Dendritic cell treated with granulocyte-macrophage colony-stimulating factor and Interleukin-4, amounts not matched to agents 40 ng/mL and 50 ng/mL, for 4 days (primary cell): ENCODE results near the gene TAS1R2.

Source experiments
- H3K27ac Mint-ChIP-seq: one replicate; pipeline ENCODE4 v1.8.0; 2022; ENCODE audit warnings: mild to moderate bottlenecking, mixed read lengths
- H3K27me3 Mint-ChIP-seq: one replicate; pipeline ENCODE4 v1.8.0; 2022; ENCODE audit warnings: mild to moderate bottlenecking, mixed read lengths
- H3K36me3 Mint-ChIP-seq: one replicate; pipeline ENCODE4 v1.8.0; 2022; ENCODE audit warnings: low read depth, mixed read lengths
- H3K4me1 Mint-ChIP-seq: one replicate; pipeline ENCODE4 v1.8.0; 2022; ENCODE audit warnings: low read depth, mixed read lengths
- H3K4me3 Mint-ChIP-seq: one replicate; pipeline ENCODE4 v1.8.0; 2022; ENCODE audit warnings: mild to moderate bottlenecking, moderate library complexity, mixed read lengths
- H3K9me3 Mint-ChIP-seq: one replicate; pipeline ENCODE4 v1.8.0; 2022; ENCODE audit warnings: mixed read lengths
- intact Hi-C: fragments of 100-400 bp; cut with micrococcal nuclease; formaldehyde crosslinking; loops from one replicate; pipeline ENCODE4 v1.15.0; 2022

TAS1R2 gene

DNA sequence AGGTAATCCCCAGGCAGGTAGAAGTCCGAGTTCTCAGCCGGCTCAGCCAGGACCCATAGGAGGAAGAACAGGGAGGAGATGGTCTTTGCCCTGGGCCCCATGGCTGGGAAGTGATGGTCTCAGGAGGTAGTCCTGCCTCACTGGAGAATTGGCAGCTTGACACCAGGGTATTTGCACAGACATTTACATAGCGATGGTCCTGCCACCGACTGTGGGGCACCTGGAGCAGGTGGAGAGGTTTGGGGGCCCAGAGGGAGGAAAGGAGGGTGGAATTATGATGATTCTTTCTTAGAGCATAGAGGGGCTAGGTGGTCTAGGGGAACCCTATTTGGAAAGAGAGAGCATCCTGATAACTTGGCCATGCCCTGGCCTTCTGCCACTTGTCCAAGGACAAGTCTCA lies at the start of gene TAS1R2:
Gene TAS1R2 (minus strand): TSS at position 101 of the 400 bp plus-strand sequence. CDS start 0 bp downstream, at position 101.
- H3K27me3 Mint-ChIP-seq = peaks cover 8% of the 10 kb centered on the region
- H3K27ac Mint-ChIP-seq = no peak within 1 kb of the TSS
- no peaks in the 10 kb centered on the region for H3K9me3 Mint-ChIP-seq
- no peaks in the 10 kb centered on the region for H3K4me1 Mint-ChIP-seq
- intact Hi-C loops = no loop called here
- no peaks in the 10 kb centered on the region for H3K36me3 Mint-ChIP-seq
- H3K4me3 Mint-ChIP-seq = no peak within 1 kb of the TSS

GRCh38 chr1:18907917-18908845 lies 48.7 kb upstream of the TAS1R2 start:
- Mint-ChIP-seq H3K4me3 (peak overlapping the region; percentile 70), H3K36me3 (peaks cover 42% of the 10 kb centered on the region), H3K27me3 (no peaks in the 10 kb centered on the region), H3K4me1 (peaks cover 50% of the 10 kb centered on the region), H3K9me3 (no peaks in the 10 kb centered on the region), H3K27ac (peak overlapping the region; percentile 78)
- intact Hi-C loops = loop anchor here (5.0 kb wide), 2 partner anchors 174 to 189 kb away; no protein-coding TSS in a partner anchor

DNA sequence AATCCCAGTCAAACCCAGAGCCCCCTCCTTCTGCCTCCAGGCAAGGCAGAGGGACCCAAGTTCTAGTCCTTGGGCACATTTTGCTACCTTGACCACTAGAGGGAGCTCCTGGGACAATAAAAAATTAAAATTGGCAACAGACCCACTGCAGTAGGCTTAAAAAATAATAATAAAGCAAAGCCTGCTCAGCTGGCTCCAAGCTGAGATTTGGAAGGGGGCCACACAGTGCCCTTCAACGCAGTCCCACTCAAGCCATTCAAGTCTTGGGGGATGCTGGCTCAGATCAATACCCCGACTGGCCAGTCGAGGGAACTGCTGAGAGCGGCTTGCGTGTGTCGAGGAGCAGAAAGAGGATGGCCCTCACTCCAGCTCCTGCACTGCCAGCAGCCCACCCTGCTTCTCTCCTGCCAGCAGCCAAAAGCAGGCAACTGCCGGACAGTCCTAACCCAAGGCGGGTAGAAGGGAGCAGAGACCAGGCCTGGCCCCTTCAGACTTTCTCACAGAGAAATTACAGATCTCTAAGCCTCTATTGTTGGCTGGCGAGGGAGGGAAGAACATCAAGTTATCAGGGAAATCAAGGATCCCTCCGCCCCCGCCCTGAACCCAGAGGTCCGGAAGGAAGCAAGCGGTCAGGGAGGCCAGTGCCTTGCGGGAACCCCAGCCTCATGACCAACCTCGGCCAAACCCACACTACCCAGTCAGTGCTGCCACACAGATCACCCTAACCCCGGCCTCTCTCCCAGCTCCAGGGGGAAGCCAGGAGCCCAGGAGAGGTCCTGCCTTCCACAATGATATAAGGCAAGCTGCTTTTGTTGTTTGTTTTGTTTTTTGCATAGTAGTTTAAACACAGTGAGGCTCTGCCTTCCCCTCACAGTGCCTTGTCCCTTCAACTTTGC lies 47.8 kb upstream of the TAS1R2 start:
- Mint-ChIP-seq H3K27ac (peak overlapping the region; percentile 78), H3K36me3 (peaks cover 42% of the 10 kb centered on the region), H3K27me3 (no peaks in the 10 kb centered on the region), H3K4me3 (peak overlapping the region; percentile 70), H3K9me3 (no peaks in the 10 kb centered on the region), H3K4me1 (peaks cover 47% of the 10 kb centered on the region)
- intact Hi-C loops = loop anchor here (5.0 kb wide), 2 partner anchors 175 to 190 kb away; no protein-coding TSS in a partner anchor

GRCh38 chr1:18903291-18903756 lies 43.9 kb upstream of the TAS1R2 start:
- intact Hi-C loops = loop anchor here (2.0 kb wide), 1 partner anchor 53 kb away; the partner anchor contains the start of gene IFFO2
- H3K36me3 Mint-ChIP-seq = peaks cover 18% of the 10 kb centered on the region
- H3K4me3 Mint-ChIP-seq = peak overlapping the region; percentile 87
- no peaks in the 10 kb centered on the region for H3K27me3 Mint-ChIP-seq
- H3K27ac Mint-ChIP-seq = peak overlapping the region; percentile 98
- no peaks in the 10 kb centered on the region for H3K9me3 Mint-ChIP-seq
- peaks cover 55% of the 10 kb centered on the region for H3K4me1 Mint-ChIP-seq

DNA sequence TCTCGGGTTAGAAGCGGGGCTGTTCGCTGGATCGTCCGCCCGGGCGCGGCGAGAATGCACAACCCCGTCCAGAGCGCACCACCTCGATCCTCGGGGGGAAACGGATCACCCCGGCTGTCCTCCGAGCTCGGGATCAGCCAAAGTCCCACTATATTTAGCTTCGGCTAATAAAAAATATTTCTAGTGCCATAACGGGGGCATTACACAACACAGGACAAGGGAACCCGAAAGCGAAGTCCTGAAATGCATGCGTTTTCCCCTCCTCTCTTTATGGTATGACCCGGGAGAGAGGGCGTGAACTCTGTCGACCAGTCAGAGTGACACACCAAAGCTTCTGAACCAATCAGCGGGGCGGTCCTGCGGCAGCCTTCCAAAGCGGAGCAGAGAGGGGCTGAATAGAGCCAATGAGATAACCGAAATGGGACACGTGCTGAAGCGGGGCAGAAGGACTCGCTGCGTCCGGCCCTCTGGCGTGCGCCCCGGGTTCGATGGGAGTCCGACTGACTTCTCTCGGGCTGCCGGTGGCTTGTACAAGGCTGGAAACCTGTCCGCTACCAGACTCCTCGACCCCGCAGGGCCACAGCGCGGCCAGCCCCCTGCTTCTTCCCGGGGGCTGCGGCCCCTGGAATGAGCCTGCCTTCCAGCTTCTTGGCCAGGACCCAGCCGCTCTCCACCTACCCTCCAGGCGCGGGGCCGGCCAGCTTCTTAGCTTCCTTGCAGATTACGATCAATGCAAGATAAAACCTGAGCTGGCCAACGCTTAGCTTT lies 43.2 kb upstream of the TAS1R2 start, which contains the start of gene ALDH4A1:
Gene ALDH4A1 (minus strand): TSS at position 33 of the 768 bp plus-strand sequence. CDS start 32 bp downstream, at position 1.
- Mint-ChIP-seq H3K9me3 (no peaks in the 10 kb centered on the region), H3K4me3 (peak within 1 kb of the TSS; percentile 87), H3K27ac (peak within 1 kb of the TSS; percentile 98), H3K27me3 (no peaks in the 10 kb centered on the region), H3K4me1 (peaks cover 48% of the 10 kb centered on the region), H3K36me3 (peaks cover 13% of the 10 kb centered on the region)
- intact Hi-C loops = loop anchor here (2.0 kb wide), 1 partner anchor 54 kb away; the partner anchor contains the start of gene IFFO2

DNA sequence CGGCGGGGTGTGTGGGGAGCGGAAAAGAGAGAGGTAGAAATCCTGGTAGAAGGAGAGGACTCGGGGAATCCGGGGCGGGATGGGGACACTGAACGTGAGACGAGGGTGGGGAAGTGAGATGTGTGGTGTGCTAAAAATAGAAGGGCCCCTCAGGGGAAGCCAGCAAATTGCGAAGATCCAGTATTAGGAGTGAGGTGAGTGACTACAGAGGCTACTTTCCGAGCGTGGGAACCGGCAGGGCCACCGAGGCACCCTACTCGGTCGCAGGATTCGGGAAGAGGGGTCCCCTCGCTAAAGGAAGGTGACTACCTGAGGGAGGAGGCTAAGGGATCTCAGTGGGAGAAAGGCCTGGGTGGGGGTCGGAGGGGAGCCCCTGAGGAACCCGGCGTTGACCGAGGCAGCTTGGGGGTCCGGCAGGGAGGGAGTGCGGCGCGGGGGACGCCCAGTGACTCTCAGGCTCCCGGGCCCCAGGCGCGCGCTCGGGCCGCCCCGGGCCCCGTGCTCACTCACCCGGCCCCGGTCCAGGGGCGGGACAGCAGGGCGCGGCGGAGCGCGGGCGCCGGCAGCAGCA lies 42.6 kb upstream of the TAS1R2 start:
- intact Hi-C loops = loop anchor here (2.0 kb wide), 1 partner anchor 55 kb away; the partner anchor contains the start of gene IFFO2
- Mint-ChIP-seq H3K4me3 (peak overlapping the region; percentile 87), H3K27ac (peak overlapping the region; percentile 98), H3K9me3 (no peaks in the 10 kb centered on the region), H3K36me3 (peaks cover 18% of the 10 kb centered on the region), H3K4me1 (peaks cover 42% of the 10 kb centered on the region), H3K27me3 (no peaks in the 10 kb centered on the region)

- Mint-ChIP-seq H3K4me3 (peak overlapping the region; percentile 87), H3K4me1 (peaks cover 37% of the 10 kb centered on the region), H3K9me3 (no peaks in the 10 kb centered on the region), H3K27ac (peak overlapping the region; percentile 98), H3K27me3 (no peaks in the 10 kb centered on the region), H3K36me3 (peaks cover 25% of the 10 kb centered on the region)
- intact Hi-C loops = no loop called here
Observed at GRCh38 chr1:18901147-18901951, 41.9 kb upstream of the TAS1R2 start.

DNA sequence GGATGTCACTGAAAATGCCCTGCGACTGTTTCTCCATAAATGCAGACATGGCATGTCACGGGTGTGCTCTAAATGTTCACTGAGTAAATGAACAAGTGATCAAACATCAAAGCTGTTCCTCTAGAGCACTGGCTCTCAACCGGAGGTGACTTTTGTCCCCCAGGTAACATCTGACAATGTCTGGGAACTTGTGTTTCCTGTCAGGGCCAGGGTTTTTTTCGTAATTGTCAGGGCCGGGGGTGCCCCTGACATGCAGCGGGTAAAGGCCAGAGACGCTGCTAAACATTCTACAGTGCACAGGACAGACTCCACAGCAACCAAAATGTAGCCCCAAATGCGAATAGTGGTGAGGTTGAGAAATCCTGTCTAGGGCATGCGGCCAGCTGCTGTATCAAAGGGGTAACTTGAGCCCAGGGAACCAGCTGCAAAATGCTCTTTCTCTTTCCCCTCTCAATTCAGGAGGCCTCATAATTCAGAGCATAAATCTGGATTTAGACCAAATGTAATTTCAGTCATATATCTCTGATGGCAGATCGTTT lies 40.9 kb upstream of the TAS1R2 start:
- H3K36me3 Mint-ChIP-seq = peaks cover 33% of the 10 kb centered on the region
- H3K4me1 Mint-ChIP-seq = peaks cover 40% of the 10 kb centered on the region
- intact Hi-C loops = no loop called here
- no peaks in the 10 kb centered on the region for H3K9me3 Mint-ChIP-seq
- H3K27ac Mint-ChIP-seq = no peak overlapping the region
- H3K4me3 Mint-ChIP-seq = no peak overlapping the region
- no peaks in the 10 kb centered on the region for H3K27me3 Mint-ChIP-seq

- no peaks in the 10 kb centered on the region for H3K9me3 Mint-ChIP-seq
- H3K4me3 Mint-ChIP-seq = no peak overlapping the region
- peaks cover 40% of the 10 kb centered on the region for H3K36me3 Mint-ChIP-seq
- H3K4me1 Mint-ChIP-seq = peaks cover 49% of the 10 kb centered on the region
- H3K27ac Mint-ChIP-seq = no peak overlapping the region
- intact Hi-C loops = no loop called here
- no peaks in the 10 kb centered on the region for H3K27me3 Mint-ChIP-seq
Observed at GRCh38 chr1:18899363-18900049, 40.0 kb upstream of the TAS1R2 start.

DNA sequence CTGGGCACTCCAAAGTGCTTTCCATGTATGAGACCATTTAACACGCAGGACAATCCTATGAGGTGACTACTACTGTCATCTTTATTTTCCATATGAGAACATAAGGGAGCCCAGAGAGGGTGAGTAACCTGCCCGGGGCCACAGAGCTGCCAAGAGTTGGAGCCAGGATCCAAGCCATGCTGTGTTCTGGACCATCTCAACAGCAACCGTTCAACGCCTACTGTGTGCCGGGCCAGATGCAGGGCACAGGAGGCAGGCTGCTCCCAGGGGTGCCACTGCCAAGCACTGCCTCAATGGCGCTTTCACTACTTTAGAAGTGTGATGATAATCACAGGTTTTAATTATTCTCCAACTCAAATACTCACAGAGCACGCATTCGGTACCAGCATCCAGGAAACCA lies 39.1 kb upstream of the TAS1R2 start:
- no peaks in the 10 kb centered on the region for H3K9me3 Mint-ChIP-seq
- intact Hi-C loops = no loop called here
- H3K27me3 Mint-ChIP-seq = no peaks in the 10 kb centered on the region
- H3K4me3 Mint-ChIP-seq = no peak overlapping the region
- peaks cover 40% of the 10 kb centered on the region for H3K36me3 Mint-ChIP-seq
- no peak overlapping the region for H3K27ac Mint-ChIP-seq
- peaks cover 50% of the 10 kb centered on the region for H3K4me1 Mint-ChIP-seq

- Mint-ChIP-seq H3K4me3 (no peak overlapping the region), H3K9me3 (no peaks in the 10 kb centered on the region), H3K36me3 (peaks cover 30% of the 10 kb centered on the region), H3K27me3 (no peaks in the 10 kb centered on the region), H3K4me1 (peaks cover 39% of the 10 kb centered on the region), H3K27ac (no peak overlapping the region)
- intact Hi-C loops = no loop called here
Observed at GRCh38 chr1:18895317-18895716, 35.9 kb upstream of the TAS1R2 start.
